HEK293 (cell line): Measurements from ENCODE around the gene COPS4.
A peak's percentile ranks its signal among the peaks of the same experiment; 100 is the strongest.

Experiments
- CTCF ChIA-PET: fragments of 350-600 bp; formaldehyde crosslinking; extraction: SDS; loops from one replicate; lab custom pipeline; 2021; ENCODE audit warnings: antibody characterized with exemption; lab: Yijun Ruan, JAX
- POLR2A ChIA-PET: fragments of 300-600 bp; formaldehyde crosslinking; extraction: SDS; loops from one replicate; lab custom pipeline; 2020; ENCODE audit warnings: antibody characterized with exemption, inconsistent platforms; lab: Yijun Ruan, JAX
- H3K27ac ChIP-seq: fragments of 200-500 bp; sonication (Bioruptor generic); 2 replicates; pipeline ENCODE4 v1.5.1; 2014; ENCODE audit warnings: low read depth, low read length, control low read depth, inconsistent platforms; ENCODE audit errors: extremely low read depth
- H3K36me3 ChIP-seq, 2 experiments: fragments of 200-500 bp in 1 of 2; sonication (Bioruptor generic) in 1 of 2; 1 replicate in 1 of 2; 2 replicates in 1 of 2; pipeline ENCODE4 v1.5.1; 2014 to 2017; ENCODE audit warnings: inconsistent platforms in 2 of 2, low read length in 2 of 2; ENCODE audit not compliant: control insufficient read depth in 2 of 2, insufficient read depth in 1 of 2
- H3K4me1 ChIP-seq: fragments of 200-500 bp; sonication (Bioruptor generic); 2 replicates; pipeline ENCODE4 v1.5.1; 2014; ENCODE audit warnings: mild to moderate bottlenecking, low read length, inconsistent platforms; ENCODE audit not compliant: control insufficient read depth, insufficient read depth
- H3K4me3 ChIP-seq: 2 replicates; pipeline ENCODE4 v1.5.1; 2011; ENCODE audit warnings: low read depth, mild to moderate bottlenecking, control low read depth, low read length, moderate library complexity
- H3K9me3 ChIP-seq: fragments of 200-500 bp; sonication (Bioruptor generic); 2 replicates; pipeline ENCODE4 v1.5.1; 2014; ENCODE audit warnings: low read depth, low read length, inconsistent platforms; ENCODE audit not compliant: control insufficient read depth, insufficient read depth
- KLF9 ChIP-seq: fragments of 450-650 bp; formaldehyde crosslinking; IDR thresholded peaks from 2 replicates; pipeline ENCODE4 v1.5.1; 2016; ENCODE audit warnings: missing biosample characterization, missing genetic modification characterization, low read depth
- TRIM28 ChIP-seq: IDR thresholded peaks from 2 replicates; pipeline ENCODE4 v1.6.1; 2011; ENCODE audit warnings: low read length, control low read depth, borderline replicate concordance
- ZBTB48 ChIP-seq: fragments of 450-650 bp; formaldehyde crosslinking; IDR thresholded peaks from 2 replicates; pipeline ENCODE4 v1.5.1; 2016; ENCODE audit warnings: missing biosample characterization, missing genetic modification characterization
- ZNF146 ChIP-seq: fragments of 450-650 bp; formaldehyde crosslinking; IDR thresholded peaks from 2 replicates; pipeline ENCODE4 v1.5.1; 2016; ENCODE audit warnings: missing biosample characterization, missing genetic modification characterization
- ZNF155 ChIP-seq: fragments of 450-650 bp; formaldehyde crosslinking; IDR thresholded peaks from 2 replicates; pipeline ENCODE4 v1.5.1; 2016; ENCODE audit warnings: missing biosample characterization, missing genetic modification characterization
- ZNF223 ChIP-seq: fragments of 450-650 bp; formaldehyde crosslinking; IDR thresholded peaks from 2 replicates; pipeline ENCODE4 v1.5.1; 2016; ENCODE audit warnings: missing biosample characterization, missing genetic modification characterization
- ZNF274 ChIP-seq, 2 experiments: fragments of 200-500 bp in 1 of 2; fragments of 450-650 bp in 1 of 2; sonication (Bioruptor generic) in 1 of 2; formaldehyde crosslinking in 1 of 2; IDR thresholded peaks; 2 replicates each; pipeline versions ENCODE4 v1.5.1 to v1.6.1; 2014 to 2016; ENCODE audit warnings: borderline replicate concordance in 1 of 2, inconsistent platforms in 1 of 2, low read length in 1 of 2, missing biosample characterization in 1 of 2, missing genetic modification characterization in 1 of 2
- ZNF311 ChIP-seq: fragments of 450-650 bp; formaldehyde crosslinking; IDR thresholded peaks from 2 replicates; pipeline ENCODE4 v1.5.1; 2017; ENCODE audit warnings: missing biosample characterization, missing genetic modification characterization, borderline replicate concordance
- ZNF48 ChIP-seq: fragments of 450-650 bp; formaldehyde crosslinking; IDR thresholded peaks from 2 replicates; pipeline ENCODE4 v1.5.1; 2016; ENCODE audit warnings: missing biosample characterization, missing genetic modification characterization
- ZNF510 ChIP-seq: fragments of 450-650 bp; formaldehyde crosslinking; IDR thresholded peaks from 2 replicates; pipeline ENCODE4 v1.5.1; 2018; ENCODE audit warnings: mild to moderate bottlenecking, missing genetic modification characterization, missing biosample characterization; ENCODE audit not compliant: insufficient replicate concordance
- ZNF544 ChIP-seq: fragments of 450-650 bp; formaldehyde crosslinking; IDR thresholded peaks from 2 replicates; pipeline ENCODE4 v1.5.0; 2017; ENCODE audit warnings: missing biosample characterization, missing genetic modification characterization
- ZNF621 ChIP-seq: fragments of 450-650 bp; formaldehyde crosslinking; IDR thresholded peaks from 2 replicates; pipeline ENCODE4 v1.5.1; 2017; ENCODE audit warnings: missing biosample characterization, missing genetic modification characterization
- ZNF629 ChIP-seq: fragments of 450-650 bp; formaldehyde crosslinking; IDR thresholded peaks from 2 replicates; pipeline ENCODE4 v1.5.1; 2017; ENCODE audit warnings: missing biosample characterization, missing genetic modification characterization
- ZNF768 ChIP-seq: fragments of 450-650 bp; formaldehyde crosslinking; IDR thresholded peaks from 2 replicates; pipeline ENCODE4 v1.5.1; 2018; ENCODE audit warnings: missing biosample characterization, mild to moderate bottlenecking, missing genetic modification characterization
- TF ChIP-seq, protein P1 (sequence below): fragments of 450-650 bp; formaldehyde crosslinking; IDR thresholded peaks from 2 replicates; pipeline ENCODE4 v1.5.1; 2016; ENCODE audit warnings: missing biosample characterization, missing genetic modification characterization, borderline replicate concordance
- TF ChIP-seq, protein P2 (sequence below): fragments of 450-650 bp; formaldehyde crosslinking; IDR thresholded peaks from 2 replicates; pipeline ENCODE4 v1.5.1; 2017; ENCODE audit warnings: missing biosample characterization, missing genetic modification characterization
- TF ChIP-seq, protein P3 (sequence below): fragments of 450-650 bp; formaldehyde crosslinking; IDR thresholded peaks from 2 replicates; pipeline ENCODE4 v1.5.1; 2016; ENCODE audit warnings: missing biosample characterization, missing genetic modification characterization
- TF ChIP-seq, protein P4 (sequence below): fragments of 450-650 bp; formaldehyde crosslinking; IDR thresholded peaks from 2 replicates; pipeline ENCODE4 v1.5.1; 2016; ENCODE audit warnings: missing biosample characterization, missing genetic modification characterization
- TF ChIP-seq, protein P5 (sequence below): fragments of 450-650 bp; formaldehyde crosslinking; IDR thresholded peaks from 2 replicates; pipeline ENCODE4 v1.5.1; 2016; ENCODE audit warnings: missing biosample characterization, missing genetic modification characterization

The COPS4 gene

DNA sequence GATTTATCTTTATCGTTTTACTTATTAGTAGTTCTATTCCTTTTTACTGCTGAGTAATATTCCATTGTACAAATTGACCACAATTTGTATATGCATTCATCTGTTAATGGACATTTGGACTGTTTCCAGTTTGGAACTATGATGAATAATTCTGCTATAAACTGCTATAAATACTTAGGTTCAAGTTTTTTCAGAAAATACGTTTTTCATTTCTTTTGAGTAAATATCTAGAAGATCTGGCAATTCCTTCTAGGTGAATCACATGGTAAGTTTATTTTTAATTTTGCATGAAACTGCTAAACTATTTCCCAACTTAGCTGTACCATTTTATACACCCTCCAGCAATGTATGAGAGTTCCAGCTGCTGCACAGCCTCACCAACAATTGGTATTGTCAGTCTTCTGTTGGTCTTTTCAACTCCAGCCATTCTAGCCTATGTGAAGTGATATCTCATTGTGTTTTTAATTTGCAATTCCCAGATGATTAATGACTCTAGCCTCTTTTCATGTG lies 46.6 kb upstream of the COPS4 start:
- Histone ChIP-seq H3K4me3 (no peak overlapping the region), H3K4me1 (no peaks in the 10 kb centered on the region), H3K27ac (no peak overlapping the region), H3K9me3 (no peaks in the 10 kb centered on the region), H3K36me3 (peaks cover 0 to 7% of the 10 kb centered on the region in 2 experiments; a peak in 1 of 3 replicates)
- CTCF ChIA-PET: no interaction called here
- TF ChIP-seq ZNF621 (tag by site-specific recombination): no peak
- TF ChIP-seq ZNF146 (tag by site-specific recombination): peak; percentile 59
- no peak for TF ChIP-seq ZNF48
- POLR2A ChIA-PET: no interaction called here

DNA sequence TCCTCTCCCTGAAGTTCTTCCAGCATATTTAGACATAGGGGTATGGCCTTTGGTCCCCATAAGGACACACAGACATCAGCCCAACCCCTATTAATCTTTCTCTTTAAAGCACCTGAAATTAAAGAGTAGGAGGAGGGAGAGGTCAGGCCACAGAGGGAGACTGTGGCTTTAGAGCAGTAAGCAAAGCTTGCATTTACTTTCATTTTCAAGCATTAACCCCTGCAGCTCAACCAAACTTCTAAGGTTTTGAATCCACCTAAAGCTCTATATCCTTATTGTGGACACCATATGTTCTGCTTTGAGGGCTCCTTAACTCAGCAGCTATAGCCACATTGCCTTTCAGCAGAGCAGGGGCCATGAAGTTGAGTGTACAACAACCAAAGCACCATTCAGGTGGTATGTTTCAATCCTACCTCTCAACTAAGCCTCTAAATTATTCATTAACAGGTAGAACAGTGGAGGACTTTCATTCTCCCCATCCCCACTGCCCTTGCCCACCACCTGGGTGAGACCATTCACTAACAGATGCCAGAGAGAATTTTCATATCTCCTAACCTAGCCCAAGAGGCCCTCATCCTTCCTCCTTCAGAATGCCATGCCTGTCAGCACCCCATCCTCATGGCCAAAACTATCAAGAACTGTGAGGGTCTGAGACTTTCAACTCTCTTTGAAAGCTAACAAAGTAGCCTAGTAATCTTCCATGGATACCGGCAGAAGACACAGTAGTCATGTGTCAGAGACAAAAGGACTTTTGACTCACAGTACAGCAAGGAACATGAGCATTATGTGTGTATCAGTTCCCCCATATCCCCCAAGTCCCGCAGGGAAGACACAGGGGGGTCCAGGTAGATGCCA lies 45.2 kb upstream of the COPS4 start:
- no peak overlapping the region for H3K27ac ChIP-seq

More for the DNA sequence above, 45.2 kb upstream of the COPS4 start:
- Histone ChIP-seq H3K9me3 (no peaks in the 10 kb centered on the region), H3K36me3 (no peaks in the 10 kb centered on the region), H3K4me1 (no peaks in the 10 kb centered on the region), H3K4me3 (no peak overlapping the region)
- POLR2A ChIA-PET: no interaction called here
- CTCF ChIA-PET: no interaction called here
- TF ChIP-seq, protein P1, sequence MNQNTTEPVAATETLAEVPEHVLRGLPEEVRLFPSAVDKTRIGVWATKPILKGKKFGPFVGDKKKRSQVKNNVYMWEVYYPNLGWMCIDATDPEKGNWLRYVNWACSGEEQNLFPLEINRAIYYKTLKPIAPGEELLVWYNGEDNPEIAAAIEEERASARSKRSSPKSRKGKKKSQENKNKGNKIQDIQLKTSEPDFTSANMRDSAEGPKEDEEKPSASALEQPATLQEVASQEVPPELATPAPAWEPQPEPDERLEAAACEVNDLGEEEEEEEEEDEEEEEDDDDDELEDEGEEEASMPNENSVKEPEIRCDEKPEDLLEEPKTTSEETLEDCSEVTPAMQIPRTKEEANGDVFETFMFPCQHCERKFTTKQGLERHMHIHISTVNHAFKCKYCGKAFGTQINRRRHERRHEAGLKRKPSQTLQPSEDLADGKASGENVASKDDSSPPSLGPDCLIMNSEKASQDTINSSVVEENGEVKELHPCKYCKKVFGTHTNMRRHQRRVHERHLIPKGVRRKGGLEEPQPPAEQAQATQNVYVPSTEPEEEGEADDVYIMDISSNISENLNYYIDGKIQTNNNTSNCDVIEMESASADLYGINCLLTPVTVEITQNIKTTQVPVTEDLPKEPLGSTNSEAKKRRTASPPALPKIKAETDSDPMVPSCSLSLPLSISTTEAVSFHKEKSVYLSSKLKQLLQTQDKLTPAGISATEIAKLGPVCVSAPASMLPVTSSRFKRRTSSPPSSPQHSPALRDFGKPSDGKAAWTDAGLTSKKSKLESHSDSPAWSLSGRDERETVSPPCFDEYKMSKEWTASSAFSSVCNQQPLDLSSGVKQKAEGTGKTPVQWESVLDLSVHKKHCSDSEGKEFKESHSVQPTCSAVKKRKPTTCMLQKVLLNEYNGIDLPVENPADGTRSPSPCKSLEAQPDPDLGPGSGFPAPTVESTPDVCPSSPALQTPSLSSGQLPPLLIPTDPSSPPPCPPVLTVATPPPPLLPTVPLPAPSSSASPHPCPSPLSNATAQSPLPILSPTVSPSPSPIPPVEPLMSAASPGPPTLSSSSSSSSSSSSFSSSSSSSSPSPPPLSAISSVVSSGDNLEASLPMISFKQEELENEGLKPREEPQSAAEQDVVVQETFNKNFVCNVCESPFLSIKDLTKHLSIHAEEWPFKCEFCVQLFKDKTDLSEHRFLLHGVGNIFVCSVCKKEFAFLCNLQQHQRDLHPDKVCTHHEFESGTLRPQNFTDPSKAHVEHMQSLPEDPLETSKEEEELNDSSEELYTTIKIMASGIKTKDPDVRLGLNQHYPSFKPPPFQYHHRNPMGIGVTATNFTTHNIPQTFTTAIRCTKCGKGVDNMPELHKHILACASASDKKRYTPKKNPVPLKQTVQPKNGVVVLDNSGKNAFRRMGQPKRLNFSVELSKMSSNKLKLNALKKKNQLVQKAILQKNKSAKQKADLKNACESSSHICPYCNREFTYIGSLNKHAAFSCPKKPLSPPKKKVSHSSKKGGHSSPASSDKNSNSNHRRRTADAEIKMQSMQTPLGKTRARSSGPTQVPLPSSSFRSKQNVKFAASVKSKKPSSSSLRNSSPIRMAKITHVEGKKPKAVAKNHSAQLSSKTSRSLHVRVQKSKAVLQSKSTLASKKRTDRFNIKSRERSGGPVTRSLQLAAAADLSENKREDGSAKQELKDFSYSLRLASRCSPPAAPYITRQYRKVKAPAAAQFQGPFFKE (tag by site-specific recombination): no peak
- TF ChIP-seq ZNF768 (no peak), ZNF311 (no peak), ZNF155 (tag by site-specific recombination) (no peak), ZNF629 (no peak), KLF9 (tag by site-specific recombination) (no peak), ZBTB48 (tag by site-specific recombination) (no peak), ZNF223 (tag by site-specific recombination) (no peak), ZNF510 (tag by site-specific recombination) (no peak), ZNF274 (IDR thresholded peaks at IDR 0.05; ENCODE audit: low read length) (no peak), ZNF274 (tag by site-specific recombination; IDR thresholded peaks at IDR 0.05; ENCODE audit: borderline replicate concordance) (no peak), ZNF544 (tag by site-specific recombination) (no peak), TRIM28 (no peak)
- TF ChIP-seq, protein P2, sequence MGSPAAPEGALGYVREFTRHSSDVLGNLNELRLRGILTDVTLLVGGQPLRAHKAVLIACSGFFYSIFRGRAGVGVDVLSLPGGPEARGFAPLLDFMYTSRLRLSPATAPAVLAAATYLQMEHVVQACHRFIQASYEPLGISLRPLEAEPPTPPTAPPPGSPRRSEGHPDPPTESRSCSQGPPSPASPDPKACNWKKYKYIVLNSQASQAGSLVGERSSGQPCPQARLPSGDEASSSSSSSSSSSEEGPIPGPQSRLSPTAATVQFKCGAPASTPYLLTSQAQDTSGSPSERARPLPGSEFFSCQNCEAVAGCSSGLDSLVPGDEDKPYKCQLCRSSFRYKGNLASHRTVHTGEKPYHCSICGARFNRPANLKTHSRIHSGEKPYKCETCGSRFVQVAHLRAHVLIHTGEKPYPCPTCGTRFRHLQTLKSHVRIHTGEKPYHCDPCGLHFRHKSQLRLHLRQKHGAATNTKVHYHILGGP: no peak
- TF ChIP-seq, protein P3, sequence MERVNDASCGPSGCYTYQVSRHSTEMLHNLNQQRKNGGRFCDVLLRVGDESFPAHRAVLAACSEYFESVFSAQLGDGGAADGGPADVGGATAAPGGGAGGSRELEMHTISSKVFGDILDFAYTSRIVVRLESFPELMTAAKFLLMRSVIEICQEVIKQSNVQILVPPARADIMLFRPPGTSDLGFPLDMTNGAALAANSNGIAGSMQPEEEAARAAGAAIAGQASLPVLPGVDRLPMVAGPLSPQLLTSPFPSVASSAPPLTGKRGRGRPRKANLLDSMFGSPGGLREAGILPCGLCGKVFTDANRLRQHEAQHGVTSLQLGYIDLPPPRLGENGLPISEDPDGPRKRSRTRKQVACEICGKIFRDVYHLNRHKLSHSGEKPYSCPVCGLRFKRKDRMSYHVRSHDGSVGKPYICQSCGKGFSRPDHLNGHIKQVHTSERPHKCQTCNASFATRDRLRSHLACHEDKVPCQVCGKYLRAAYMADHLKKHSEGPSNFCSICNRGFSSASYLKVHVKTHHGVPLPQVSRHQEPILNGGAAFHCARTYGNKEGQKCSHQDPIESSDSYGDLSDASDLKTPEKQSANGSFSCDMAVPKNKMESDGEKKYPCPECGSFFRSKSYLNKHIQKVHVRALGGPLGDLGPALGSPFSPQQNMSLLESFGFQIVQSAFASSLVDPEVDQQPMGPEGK (tag by site-specific recombination): no peak
- TF ChIP-seq, protein P4, sequence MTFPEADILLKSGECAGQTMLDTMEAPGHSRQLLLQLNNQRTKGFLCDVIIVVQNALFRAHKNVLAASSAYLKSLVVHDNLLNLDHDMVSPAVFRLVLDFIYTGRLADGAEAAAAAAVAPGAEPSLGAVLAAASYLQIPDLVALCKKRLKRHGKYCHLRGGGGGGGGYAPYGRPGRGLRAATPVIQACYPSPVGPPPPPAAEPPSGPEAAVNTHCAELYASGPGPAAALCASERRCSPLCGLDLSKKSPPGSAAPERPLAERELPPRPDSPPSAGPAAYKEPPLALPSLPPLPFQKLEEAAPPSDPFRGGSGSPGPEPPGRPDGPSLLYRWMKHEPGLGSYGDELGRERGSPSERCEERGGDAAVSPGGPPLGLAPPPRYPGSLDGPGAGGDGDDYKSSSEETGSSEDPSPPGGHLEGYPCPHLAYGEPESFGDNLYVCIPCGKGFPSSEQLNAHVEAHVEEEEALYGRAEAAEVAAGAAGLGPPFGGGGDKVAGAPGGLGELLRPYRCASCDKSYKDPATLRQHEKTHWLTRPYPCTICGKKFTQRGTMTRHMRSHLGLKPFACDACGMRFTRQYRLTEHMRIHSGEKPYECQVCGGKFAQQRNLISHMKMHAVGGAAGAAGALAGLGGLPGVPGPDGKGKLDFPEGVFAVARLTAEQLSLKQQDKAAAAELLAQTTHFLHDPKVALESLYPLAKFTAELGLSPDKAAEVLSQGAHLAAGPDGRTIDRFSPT: no peak
- TF ChIP-seq, protein P5, sequence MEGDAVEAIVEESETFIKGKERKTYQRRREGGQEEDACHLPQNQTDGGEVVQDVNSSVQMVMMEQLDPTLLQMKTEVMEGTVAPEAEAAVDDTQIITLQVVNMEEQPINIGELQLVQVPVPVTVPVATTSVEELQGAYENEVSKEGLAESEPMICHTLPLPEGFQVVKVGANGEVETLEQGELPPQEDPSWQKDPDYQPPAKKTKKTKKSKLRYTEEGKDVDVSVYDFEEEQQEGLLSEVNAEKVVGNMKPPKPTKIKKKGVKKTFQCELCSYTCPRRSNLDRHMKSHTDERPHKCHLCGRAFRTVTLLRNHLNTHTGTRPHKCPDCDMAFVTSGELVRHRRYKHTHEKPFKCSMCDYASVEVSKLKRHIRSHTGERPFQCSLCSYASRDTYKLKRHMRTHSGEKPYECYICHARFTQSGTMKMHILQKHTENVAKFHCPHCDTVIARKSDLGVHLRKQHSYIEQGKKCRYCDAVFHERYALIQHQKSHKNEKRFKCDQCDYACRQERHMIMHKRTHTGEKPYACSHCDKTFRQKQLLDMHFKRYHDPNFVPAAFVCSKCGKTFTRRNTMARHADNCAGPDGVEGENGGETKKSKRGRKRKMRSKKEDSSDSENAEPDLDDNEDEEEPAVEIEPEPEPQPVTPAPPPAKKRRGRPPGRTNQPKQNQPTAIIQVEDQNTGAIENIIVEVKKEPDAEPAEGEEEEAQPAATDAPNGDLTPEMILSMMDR (tag by site-specific recombination): no peak
